Keratinocyte (primary cell): Measurements from ENCODE around the gene KRTAP4-7. TPM values are rescaled to one million over a fixed set of nuclear protein-coding genes. Genes with fewer than 3 reads are reported as not detected.
A peak's percentile ranks its signal among the peaks of the same experiment; 100 is the strongest.
"Not testable (repeated sequence)": the region's sequence is repeated elsewhere in the genome, so short reads cannot be mapped to it uniquely, and the experiment has no call there.

ENCODE experiments used
- DNase-seq: peaks from one replicate; pipeline ENCODE4 v3.0.0-alpha.2; 2011; ENCODE audit warnings: low read depth, missing footprints, low spot score
- FAIRE-seq: peaks from 2 replicates; lab custom pipeline; 2011; peaks lifted over from hg19 to GRCh38; lab: Jason Lieb, UNC
- H2AFZ ChIP-seq: 2 replicates; pipeline ENCODE4 v1.6.0; 2012; ENCODE audit warnings: low read length, control low read depth, inconsistent platforms; ENCODE audit not compliant: control insufficient read depth
- H3K27ac ChIP-seq: 2 replicates; pipeline ENCODE4 v1.5.1; 2011; ENCODE audit warnings: low read length; ENCODE audit not compliant: control insufficient read depth, insufficient read depth
- H3K27me3 ChIP-seq: 3 replicates; pipeline ENCODE4 v1.6.0; 2011; ENCODE audit warnings: low read length; ENCODE audit not compliant: control insufficient read depth, insufficient read depth; ENCODE audit errors: extremely low read depth
- H3K36me3 ChIP-seq, 2 experiments: 2 replicates in 1 of 2; 3 replicates in 1 of 2; pipeline ENCODE4 v1.5.1; 2011; ENCODE audit warnings: low read length in 2 of 2, mild to moderate bottlenecking in 1 of 2; ENCODE audit not compliant: control insufficient read depth in 2 of 2, insufficient read depth in 2 of 2; ENCODE audit errors: extremely low read depth in 1 of 2
- H3K4me1 ChIP-seq: 3 replicates; pipeline ENCODE4 v1.5.1; 2011; ENCODE audit warnings: low read length; ENCODE audit not compliant: control insufficient read depth, insufficient read depth; ENCODE audit errors: extremely low read depth
- H3K4me2 ChIP-seq: 3 replicates; pipeline ENCODE4 v1.6.0; 2011; ENCODE audit warnings: low read depth, low read length; ENCODE audit not compliant: control insufficient read depth, insufficient read depth; ENCODE audit errors: extremely low read depth
- H3K4me3 ChIP-seq, 3 experiments: fragments of 200-600 bp in 1 of 3; sonication (generic) in 1 of 3; 2 replicates in 2 of 3; 3 replicates in 1 of 3; pipeline ENCODE4 v1.5.1; 2011 to 2016; ENCODE audit warnings: low read length in 3 of 3, mild to moderate bottlenecking in 3 of 3, control low read depth in 2 of 3, inconsistent platforms in 1 of 3, low read depth in 1 of 3, mixed read lengths in 1 of 3, mixed run types in 1 of 3, moderate library complexity in 1 of 3; ENCODE audit not compliant: control insufficient read depth in 2 of 3, insufficient read depth in 2 of 3; ENCODE audit errors: extremely low read depth in 1 of 3
- H3K79me2 ChIP-seq: 2 replicates; pipeline ENCODE4 v1.6.0; 2012; ENCODE audit warnings: low read length; ENCODE audit not compliant: control insufficient read depth, insufficient read depth
- H3K9ac ChIP-seq: 3 replicates; pipeline ENCODE4 v1.6.0; 2011; ENCODE audit warnings: low read length; ENCODE audit not compliant: control insufficient read depth, insufficient read depth; ENCODE audit errors: extremely low read depth
- H3K9me1 ChIP-seq: 3 replicates; pipeline ENCODE4 v1.6.0; 2011; ENCODE audit warnings: low read length; ENCODE audit not compliant: control insufficient read depth, insufficient read depth; ENCODE audit errors: extremely low read depth
- H3K9me3 ChIP-seq: 2 replicates; pipeline ENCODE4 v1.5.1; 2012; ENCODE audit warnings: low read depth, low read length; ENCODE audit not compliant: control insufficient read depth
- H4K20me1 ChIP-seq: 3 replicates; pipeline ENCODE4 v1.6.0; 2011; ENCODE audit warnings: low read length; ENCODE audit not compliant: control insufficient read depth, insufficient read depth; ENCODE audit errors: extremely low read depth
- CTCF ChIP-seq, 3 experiments: IDR thresholded peaks in 1 of 3; conservative IDR thresholded peaks in 1 of 3; optimal IDR thresholded peaks in 1 of 3; 2 replicates in 2 of 3; 3 replicates in 1 of 3; pipeline versions ENCODE3 to v1.5.1; 2011; ENCODE audit warnings: low read length in 3 of 3, mild to moderate bottlenecking in 3 of 3, moderate library complexity in 2 of 3, control low read depth in 1 of 3, inconsistent platforms in 1 of 3; ENCODE audit not compliant: insufficient read depth in 2 of 3; ENCODE audit errors: extremely low read depth in 1 of 3
- dilution Hi-C: fragments of 300-500 bp; cut with MboI; formaldehyde crosslinking; loops from one replicate; pipeline ENCODE4 v1.7.0; 2020; ENCODE audit warnings: low sequenced_read_pairs; ENCODE audit not compliant: extremely low pct_ligation_motif_present
- polyA plus RNA-seq, 5 experiments: library from polyadenylated mRNA; depleted of rRNA in 3 of 5; stranded (reverse) in 3 of 5; stranded (forward) in 1 of 5; unstranded in 1 of 5; fragments of >200 nt; gene quantifications; 1 replicate in 1 of 5; 2 replicates in 3 of 5; 3 replicates in 1 of 5; pipeline versions ENCODE4 v1.2.1 to v1.2.3, GENCODE V29; 2011 to 2012; ENCODE audit warnings: missing spikeins in 2 of 5, low read depth in 1 of 5, low replicate concordance in 1 of 5

The KRTAP4-7 gene
- polyA plus RNA-seq, 1 donor (not counting 4 experiments of a cell fraction or from before 2014, with no cell fraction given), result not detected

- peak; percentile 81 for DNase-seq
- Histone ChIP-seq H4K20me1 (no peaks in the 10 kb centered on the region), H3K27ac (peak overlapping the region; percentile 55), H3K4me1 (peaks cover 23% of the 10 kb centered on the region), H3K4me2 (peak overlapping the region; percentile 59), H2AFZ (no peak overlapping the region), H3K9ac (no peak overlapping the region), H3K36me3 (no peaks in the 10 kb centered on the region), H3K4me3 (no peak overlapping the region), H3K9me1 (no peaks in the 10 kb centered on the region), H3K9me3 (no peaks in the 10 kb centered on the region), H3K27me3 (no peaks in the 10 kb centered on the region), H3K79me2 (no peaks in the 10 kb centered on the region)
- FAIRE-seq, result peak; percentile 96
- dilution Hi-C loops, result no loop called here
- no peak for TF ChIP-seq CTCF (optimal IDR thresholded peaks at IDR 0.05 in 1 of 3, IDR thresholded peaks at IDR 0.05 in 1 of 3, conservative IDR thresholded peaks at IDR 0.05 in 1 of 3; ENCODE audit: extremely low read depth in 1 of 3, insufficient read depth in 2 of 3, low read length in 3 of 3)
Measured at GRCh38 chr17:41098481-41098880, 14.5 kb downstream of the KRTAP4-7 start.

DNA sequence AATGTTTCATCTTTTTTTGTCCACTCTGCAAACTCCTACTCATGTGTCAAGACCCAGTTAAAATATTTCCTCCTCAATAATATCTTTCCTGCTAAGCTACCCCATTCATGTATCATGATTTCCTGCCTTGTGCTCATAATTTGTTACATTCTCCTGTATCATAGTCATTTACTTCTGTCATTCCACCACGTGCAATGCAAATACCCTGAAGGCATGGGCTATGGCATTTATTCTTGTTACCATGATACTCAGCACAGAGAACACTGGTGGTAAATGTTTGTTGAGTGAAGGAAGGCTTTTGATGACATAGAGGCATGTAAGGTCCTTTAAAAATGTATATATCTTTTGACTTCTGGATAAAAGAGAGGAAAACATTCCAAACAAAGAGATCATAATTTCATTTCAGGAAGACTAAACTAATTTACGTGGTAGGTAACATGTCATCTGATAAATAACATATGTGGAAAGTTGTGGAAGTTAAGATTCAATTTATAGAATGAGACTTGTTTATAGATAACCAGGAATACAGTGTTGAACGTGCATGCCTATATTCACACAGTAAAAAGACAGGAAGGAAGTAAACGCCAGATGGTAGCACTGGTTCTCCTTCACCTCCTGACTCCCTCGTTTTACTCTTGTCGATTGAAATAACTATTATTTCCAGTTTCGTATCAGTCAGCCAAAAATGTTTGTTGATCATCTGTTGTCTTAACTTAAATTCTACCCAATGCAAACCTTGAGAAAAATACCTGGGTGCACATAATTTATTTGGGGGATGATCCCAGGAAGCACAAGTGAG is 15.9 kb downstream of the KRTAP4-7 start:
- H3K4me2 ChIP-seq, H3K9me3 ChIP-seq, H3K9ac ChIP-seq, H3K4me3 ChIP-seq, H3K9me1 ChIP-seq, H4K20me1 ChIP-seq, H3K27me3 ChIP-seq, H3K79me2 ChIP-seq, H2AFZ ChIP-seq, H3K36me3 ChIP-seq, dilution Hi-C loops: not testable (repeated sequence)
- peak overlapping the region; percentile 40 for H3K27ac ChIP-seq
- DNase-seq, result peak; percentile 92
- H3K4me1 ChIP-seq, result peaks cover 33% of the 10 kb centered on the region
- peak; percentile 26 for FAIRE-seq
